ENCODE results near the gene PEPD.

Gene PEPD

GRCh38 chr19:33340991-33341390 is 180.6 kb downstream of the PEPD start:
- no peak for DNase-seq

GRCh38 chr19:33339016-33339984 is 182.3 kb downstream of the PEPD start:
- no peak for DNase-seq
